GM18502 (cell line): ENCODE measurements around the gene PITPNC1.
"Not testable (repeated sequence)": the region's sequence is repeated elsewhere in the genome, so short reads cannot be mapped to it uniquely, and the experiment has no call there.

Experiments used
- ATAC-seq: cut with Tn5 transposase; IDR thresholded peaks from one replicate; pipeline ENCODE4 v1.9.1; 2021; ENCODE audit warnings: mild to moderate bottlenecking; ENCODE audit not compliant: unreplicated experiment, poor library complexity

Gene PITPNC1

GRCh38 chr17:67477687-67478086 lies 100.6 kb downstream of the PITPNC1 start:
- no peak for ATAC-seq

- no peak for ATAC-seq
Observed at GRCh38 chr17:67478401-67479041, 101.4 kb downstream of the PITPNC1 start.

- no peak for ATAC-seq
Observed at GRCh38 chr17:67479148-67479547, 102.1 kb downstream of the PITPNC1 start.

GRCh38 chr17:67480959-67481358 lies 103.9 kb downstream of the PITPNC1 start:
- ATAC-seq = not testable (repeated sequence)

GRCh38 chr17:67481808-67482207 lies 104.7 kb downstream of the PITPNC1 start:
- ATAC-seq = no peak

GRCh38 chr17:67482764-67483163 lies 105.7 kb downstream of the PITPNC1 start:
- ATAC-seq = no peak

GRCh38 chr17:67484261-67484660 lies 107.2 kb downstream of the PITPNC1 start:
- ATAC-seq = no peak

- no peak for ATAC-seq
Observed at GRCh38 chr17:67485666-67486065, 108.6 kb downstream of the PITPNC1 start.

GRCh38 chr17:67487506-67487905 lies 110.4 kb downstream of the PITPNC1 start:
- ATAC-seq = no peak

- ATAC-seq = no peak
Observed at GRCh38 chr17:67488161-67488560, 111.1 kb downstream of the PITPNC1 start.

- no peak for ATAC-seq
Observed at GRCh38 chr17:67488768-67489167, 111.7 kb downstream of the PITPNC1 start.

- no peak for ATAC-seq
Observed at GRCh38 chr17:67489273-67489672, 112.2 kb downstream of the PITPNC1 start.

- ATAC-seq = no peak
Observed at GRCh38 chr17:67490471-67490870, 113.4 kb downstream of the PITPNC1 start.

- no peak for ATAC-seq
Observed at GRCh38 chr17:67491009-67491680, 114.1 kb downstream of the PITPNC1 start.

GRCh38 chr17:67491681-67492024 lies 114.6 kb downstream of the PITPNC1 start:
- no peak for ATAC-seq

GRCh38 chr17:67492251-67492740 lies 115.2 kb downstream of the PITPNC1 start:
- ATAC-seq = no peak

- ATAC-seq = no peak
Observed at GRCh38 chr17:67492824-67493517, 115.9 kb downstream of the PITPNC1 start.

- no peak for ATAC-seq
Observed at GRCh38 chr17:67493812-67494211, 116.7 kb downstream of the PITPNC1 start.

- ATAC-seq = not testable (repeated sequence)
Observed at GRCh38 chr17:67495534-67495933, 118.5 kb downstream of the PITPNC1 start.

- ATAC-seq = no peak
Observed at GRCh38 chr17:67496286-67496685, 119.2 kb downstream of the PITPNC1 start.

GRCh38 chr17:67499685-67500084 lies 122.6 kb downstream of the PITPNC1 start:
- no peak for ATAC-seq
